ENCODE results near the gene KLHL35.

GRCh38 chr11:75463106-75463774 lies 30.2 kb upstream of the KLHL35 start:
- TF ChIP-seq CTCF (IDR thresholded peaks at IDR 0.05) (no peak), POLR2A (IDR thresholded peaks at IDR 0.05) (no peak), POLR2AphosphoS5 (IDR thresholded peaks at IDR 0.05) (no peak)
